22Rv1 (cell line): ENCODE data around the gene FARS2.

ENCODE experiments used
- H3K27ac ChIP-seq: fragments of 450-650 bp; 2 replicates; pipeline ENCODE4 v1.5.1; 2017
- ZFX ChIP-seq: fragments of 450-650 bp; IDR thresholded peaks from 2 replicates; pipeline ENCODE4 v1.6.1; 2017; ENCODE audit warnings: antibody characterized with exemption, borderline replicate concordance
- TF ChIP-seq, protein P1 (sequence below): fragments of 450-650 bp; IDR thresholded peaks from 2 replicates; pipeline ENCODE4 v1.5.1; 2017; ENCODE audit warnings: mild to moderate bottlenecking

The FARS2 gene

DNA sequence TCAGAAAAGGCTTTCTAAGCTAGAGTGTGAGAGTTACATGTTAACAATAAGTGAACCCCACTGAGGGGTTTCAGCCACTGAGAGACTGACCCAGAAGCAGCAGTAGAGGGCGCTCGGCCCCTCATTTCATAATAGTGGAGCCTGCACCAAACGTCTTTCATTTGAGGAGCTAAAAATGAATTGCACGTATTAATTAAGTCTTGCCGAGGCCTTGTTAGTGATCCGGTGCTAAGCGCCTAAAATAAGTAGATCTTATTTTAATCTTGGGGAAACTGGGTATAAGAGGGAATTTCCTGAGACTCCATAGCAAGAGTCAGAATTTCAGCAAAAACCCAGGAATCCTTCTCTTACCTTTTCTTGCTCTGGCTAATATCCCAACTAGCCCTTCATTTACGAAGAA is 209.7 kb downstream of the FARS2 start:
- no peak for TF ChIP-seq ZFX
- TF ChIP-seq, protein P1, sequence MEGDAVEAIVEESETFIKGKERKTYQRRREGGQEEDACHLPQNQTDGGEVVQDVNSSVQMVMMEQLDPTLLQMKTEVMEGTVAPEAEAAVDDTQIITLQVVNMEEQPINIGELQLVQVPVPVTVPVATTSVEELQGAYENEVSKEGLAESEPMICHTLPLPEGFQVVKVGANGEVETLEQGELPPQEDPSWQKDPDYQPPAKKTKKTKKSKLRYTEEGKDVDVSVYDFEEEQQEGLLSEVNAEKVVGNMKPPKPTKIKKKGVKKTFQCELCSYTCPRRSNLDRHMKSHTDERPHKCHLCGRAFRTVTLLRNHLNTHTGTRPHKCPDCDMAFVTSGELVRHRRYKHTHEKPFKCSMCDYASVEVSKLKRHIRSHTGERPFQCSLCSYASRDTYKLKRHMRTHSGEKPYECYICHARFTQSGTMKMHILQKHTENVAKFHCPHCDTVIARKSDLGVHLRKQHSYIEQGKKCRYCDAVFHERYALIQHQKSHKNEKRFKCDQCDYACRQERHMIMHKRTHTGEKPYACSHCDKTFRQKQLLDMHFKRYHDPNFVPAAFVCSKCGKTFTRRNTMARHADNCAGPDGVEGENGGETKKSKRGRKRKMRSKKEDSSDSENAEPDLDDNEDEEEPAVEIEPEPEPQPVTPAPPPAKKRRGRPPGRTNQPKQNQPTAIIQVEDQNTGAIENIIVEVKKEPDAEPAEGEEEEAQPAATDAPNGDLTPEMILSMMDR: peak; percentile 85
- H3K27ac ChIP-seq: no peak overlapping the region

DNA sequence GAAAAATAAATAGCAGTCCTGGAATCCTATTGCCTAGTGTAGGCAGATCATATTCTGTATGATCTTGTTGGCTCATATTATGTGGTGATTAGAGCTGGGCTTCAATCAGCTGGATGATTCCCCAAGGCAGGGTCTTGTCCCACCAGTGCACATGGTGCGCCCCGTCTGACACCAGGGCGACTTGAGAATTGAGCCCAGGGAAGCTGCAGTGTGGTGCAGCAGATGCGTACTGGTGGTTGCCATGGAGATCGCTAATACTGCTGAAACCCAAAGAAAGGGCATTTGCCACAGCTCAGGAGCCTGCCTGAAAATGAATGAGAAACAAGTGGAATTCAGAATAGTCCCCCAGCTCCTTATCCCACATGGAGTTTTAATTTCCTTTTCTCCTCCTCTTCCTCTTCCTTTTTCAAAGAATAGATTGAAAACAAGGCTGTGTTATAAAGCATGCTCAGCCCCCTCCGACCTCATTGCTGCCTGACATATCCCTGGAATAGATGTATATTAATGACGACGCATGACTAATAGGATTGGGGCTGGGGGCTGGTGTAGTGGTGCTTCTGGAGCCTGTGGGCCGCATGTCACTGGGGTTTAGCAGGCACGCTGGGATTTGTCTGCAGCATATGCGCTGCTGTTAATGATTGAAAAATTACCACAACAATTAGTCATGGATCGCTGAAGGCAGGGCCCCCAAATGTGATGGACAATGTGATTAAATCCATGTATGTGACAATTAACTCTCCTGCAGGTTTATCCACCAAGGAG is 210.5 kb downstream of the FARS2 start:
- H3K27ac ChIP-seq: no peak overlapping the region
- TF ChIP-seq, protein P1: no peak
- TF ChIP-seq ZFX: no peak

DNA sequence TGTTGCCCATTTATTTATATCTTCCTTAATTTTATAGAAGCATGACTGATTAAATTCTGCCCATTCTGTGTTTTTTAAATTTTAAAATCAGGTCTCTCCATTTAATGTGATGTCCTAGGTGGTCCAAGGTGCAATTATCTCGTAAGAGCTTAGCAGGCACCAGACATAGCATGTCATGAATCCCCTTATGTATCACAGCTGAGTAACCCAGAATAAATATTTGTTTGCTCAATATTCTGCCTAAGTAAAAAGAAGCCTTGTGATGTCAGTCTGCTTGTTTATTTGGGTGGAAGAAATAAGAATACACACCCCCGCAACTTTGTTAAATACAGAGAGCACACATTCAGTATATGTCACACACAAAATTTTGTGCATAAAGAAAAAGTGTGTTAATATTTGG is 211.3 kb downstream of the FARS2 start:
- no peak overlapping the region for H3K27ac ChIP-seq
- TF ChIP-seq, protein P1: no peak
- TF ChIP-seq ZFX: no peak

DNA sequence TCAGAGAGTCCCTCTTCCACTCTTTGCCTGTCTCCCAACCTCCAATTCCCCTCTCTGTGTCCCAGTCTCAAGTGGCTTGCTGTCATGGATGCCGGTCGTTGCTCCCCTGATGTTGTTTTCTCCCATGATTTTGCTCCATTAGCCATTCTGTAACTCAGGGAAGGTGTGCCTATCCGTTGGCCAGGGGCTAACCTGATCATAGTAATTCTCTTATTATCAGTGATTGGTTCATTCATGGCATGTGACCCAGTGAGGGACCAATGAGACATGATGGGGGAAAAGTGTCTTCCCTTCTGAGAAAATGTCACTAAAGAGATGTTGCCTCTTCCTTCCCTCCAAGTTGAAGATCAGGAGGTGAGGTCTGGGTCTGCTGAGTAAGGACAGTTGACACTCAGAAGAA is 214.5 kb downstream of the FARS2 start:
- H3K27ac ChIP-seq: no peak overlapping the region
- TF ChIP-seq, protein P1: no peak
- TF ChIP-seq ZFX: no peak

DNA sequence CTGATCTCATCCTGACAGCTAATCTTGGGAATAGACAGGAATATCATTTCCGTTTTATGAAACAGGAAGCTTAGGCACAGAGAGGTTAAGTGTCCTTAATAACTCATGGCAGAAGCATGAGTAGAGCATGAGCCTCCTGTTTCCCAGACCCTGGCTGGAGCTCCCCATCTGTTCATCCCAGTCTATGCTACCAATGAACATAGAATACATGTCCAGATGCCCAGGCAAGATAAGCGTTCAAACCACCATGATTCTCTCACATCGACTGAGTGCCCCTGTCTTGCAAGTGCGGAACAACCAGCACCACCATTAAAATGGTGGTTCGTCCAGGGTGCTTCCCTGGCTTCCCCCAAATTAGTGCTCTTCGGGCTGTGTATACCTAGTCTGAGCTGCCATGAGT is 217.1 kb downstream of the FARS2 start:
- H3K27ac ChIP-seq: no peak overlapping the region
- TF ChIP-seq, protein P1: no peak
- no peak for TF ChIP-seq ZFX

DNA sequence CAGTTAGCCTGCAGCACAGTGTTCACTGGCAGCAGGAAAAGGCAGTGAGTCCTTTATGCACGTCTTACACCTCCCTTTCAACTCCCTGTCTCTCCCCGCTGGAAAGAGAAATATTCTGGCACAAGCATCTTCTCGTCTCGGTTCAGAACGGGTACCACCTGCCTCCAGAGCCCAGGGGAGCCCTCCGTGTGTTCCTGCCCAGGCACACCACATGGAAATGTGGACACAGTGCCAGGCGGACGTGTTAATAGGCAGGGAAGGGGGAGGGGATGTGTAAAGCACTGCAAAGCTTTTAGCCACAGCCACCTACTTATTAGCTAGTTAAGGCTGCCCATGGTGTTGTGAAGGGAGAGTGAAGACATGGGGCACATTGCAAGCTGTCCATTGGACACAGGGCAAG is 219.7 kb downstream of the FARS2 start:
- TF ChIP-seq, protein P1: no peak
- no peak for TF ChIP-seq ZFX
- no peak overlapping the region for H3K27ac ChIP-seq

DNA sequence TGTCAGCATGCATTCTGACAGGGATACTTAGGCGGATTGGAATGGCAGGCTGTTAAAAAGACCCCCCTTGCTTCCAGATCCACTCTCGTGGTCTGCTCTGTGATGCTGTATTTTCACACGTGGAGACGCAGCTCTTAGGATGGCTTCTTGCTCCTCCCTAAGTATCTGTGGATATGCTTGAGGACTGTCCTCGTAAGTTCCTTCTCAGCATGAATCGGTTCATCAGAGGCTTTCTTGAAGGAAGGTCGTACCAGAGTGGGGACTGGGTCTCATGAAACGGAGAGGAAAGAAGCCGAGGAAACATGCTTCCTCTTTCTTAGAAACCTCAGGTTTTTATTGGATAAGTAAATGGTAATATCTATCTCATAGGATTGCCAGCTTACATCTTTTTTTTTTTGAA is 220.4 kb downstream of the FARS2 start:
- H3K27ac ChIP-seq: no peak overlapping the region
- no peak for TF ChIP-seq ZFX
- TF ChIP-seq, protein P1: no peak
